Left renal cortex interstitium (tissue), 4 donors: Measurements from ENCODE around the gene FOXK2. TPM values are rescaled to one million over a fixed set of nuclear protein-coding genes. Genes with fewer than 3 reads are reported as not detected.

ENCODE experiments used
- DNase-seq, 4 donors: peaks; one replicate each; pipeline ENCODE4 v3.0.0-alpha.2; 2013; ENCODE audit warnings: low read depth in 4 of 4, low spot score in 2 of 4, missing footprints in 1 of 4
- polyA plus RNA-seq, 4 donors: library from polyadenylated mRNA; unstranded; fragments of 120-200 nt; gene quantifications; one replicate each; pipeline ENCODE4 v1.2.1, GENCODE V29; 2013; ENCODE audit not compliant: insufficient read length in 4 of 4

The FOXK2 gene
- polyA plus RNA-seq, 4 donors, result 34.7 to 48.6 (median 42.8) TPM

DNA sequence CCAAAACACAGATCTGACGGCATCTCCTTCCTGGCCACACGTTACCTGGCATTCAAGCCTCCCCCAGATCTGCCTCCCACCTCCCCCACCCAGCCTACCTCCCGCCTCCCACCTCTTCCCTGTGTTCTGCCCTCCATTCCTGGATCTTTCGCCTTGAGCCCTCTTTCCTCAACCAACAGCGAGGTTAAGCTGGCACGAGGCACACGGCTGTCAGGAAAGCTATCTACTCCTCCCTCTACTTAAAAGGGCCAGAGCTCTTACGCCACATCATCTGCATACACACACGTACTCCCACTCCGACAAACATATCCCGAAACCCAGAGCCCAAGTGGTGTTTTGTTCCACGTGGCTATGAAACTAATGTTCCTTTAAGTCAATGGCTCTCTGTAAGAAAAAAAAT, 110.7 kb downstream of the FOXK2 start:
- DNase-seq, result no peak

DNA sequence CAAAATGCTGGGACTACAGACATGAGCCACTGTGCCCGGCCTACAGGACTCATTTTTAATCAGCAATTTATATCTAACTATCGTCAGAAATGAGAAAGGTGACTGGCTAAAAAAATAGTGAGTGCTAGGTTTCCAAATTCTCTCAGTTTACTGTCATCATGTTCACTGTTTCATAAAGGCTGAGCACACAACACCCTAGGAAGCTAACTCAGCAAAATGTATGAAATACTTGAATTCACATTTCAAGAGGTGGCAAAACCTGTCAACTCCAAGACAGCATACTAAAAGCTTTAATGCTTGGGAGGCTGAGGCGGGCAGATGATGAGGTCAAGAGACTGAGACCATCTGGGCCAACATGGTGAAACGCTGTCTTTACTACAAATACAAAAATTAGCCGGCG, 112.0 kb downstream of the FOXK2 start:
- no peak for DNase-seq

DNA sequence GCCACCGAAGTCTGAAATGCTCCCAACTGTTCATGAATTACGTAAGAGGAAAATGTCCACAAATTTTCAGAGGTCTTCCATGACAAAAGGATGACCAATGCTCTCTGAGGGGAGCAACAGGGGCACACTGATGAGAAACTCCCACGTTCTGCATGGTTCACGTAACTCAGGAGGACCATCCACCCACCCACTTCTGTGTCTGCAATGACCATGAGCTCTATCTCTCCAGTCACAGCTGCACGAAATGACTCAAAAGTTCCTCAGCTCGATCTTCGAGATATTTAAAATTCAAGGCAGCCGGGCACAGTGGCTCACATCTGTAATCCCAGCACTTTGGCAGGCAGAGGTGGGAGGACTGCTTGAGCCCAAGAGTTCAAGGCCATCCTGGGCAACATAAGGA, 112.9 kb downstream of the FOXK2 start:
- no peak for DNase-seq

DNA sequence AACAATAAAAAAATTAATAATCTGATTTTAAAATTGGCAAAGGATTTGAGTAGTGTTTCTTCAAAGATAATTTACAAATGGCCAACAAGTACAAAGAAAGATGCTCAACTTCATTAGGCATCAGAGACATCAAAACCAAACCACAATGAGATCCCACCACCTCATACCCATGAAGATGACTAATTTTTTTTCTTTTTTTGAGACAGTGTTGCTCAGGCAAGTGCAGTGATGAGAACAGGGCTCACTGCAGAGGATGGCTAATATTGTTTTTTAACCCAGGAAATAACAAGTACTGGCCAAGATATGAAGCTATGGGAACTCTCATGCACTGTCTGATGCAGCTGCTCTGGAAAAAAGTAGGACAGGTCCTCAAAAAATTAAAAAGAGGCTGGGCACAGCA, 113.8 kb downstream of the FOXK2 start:
- DNase-seq, result no peak

DNA sequence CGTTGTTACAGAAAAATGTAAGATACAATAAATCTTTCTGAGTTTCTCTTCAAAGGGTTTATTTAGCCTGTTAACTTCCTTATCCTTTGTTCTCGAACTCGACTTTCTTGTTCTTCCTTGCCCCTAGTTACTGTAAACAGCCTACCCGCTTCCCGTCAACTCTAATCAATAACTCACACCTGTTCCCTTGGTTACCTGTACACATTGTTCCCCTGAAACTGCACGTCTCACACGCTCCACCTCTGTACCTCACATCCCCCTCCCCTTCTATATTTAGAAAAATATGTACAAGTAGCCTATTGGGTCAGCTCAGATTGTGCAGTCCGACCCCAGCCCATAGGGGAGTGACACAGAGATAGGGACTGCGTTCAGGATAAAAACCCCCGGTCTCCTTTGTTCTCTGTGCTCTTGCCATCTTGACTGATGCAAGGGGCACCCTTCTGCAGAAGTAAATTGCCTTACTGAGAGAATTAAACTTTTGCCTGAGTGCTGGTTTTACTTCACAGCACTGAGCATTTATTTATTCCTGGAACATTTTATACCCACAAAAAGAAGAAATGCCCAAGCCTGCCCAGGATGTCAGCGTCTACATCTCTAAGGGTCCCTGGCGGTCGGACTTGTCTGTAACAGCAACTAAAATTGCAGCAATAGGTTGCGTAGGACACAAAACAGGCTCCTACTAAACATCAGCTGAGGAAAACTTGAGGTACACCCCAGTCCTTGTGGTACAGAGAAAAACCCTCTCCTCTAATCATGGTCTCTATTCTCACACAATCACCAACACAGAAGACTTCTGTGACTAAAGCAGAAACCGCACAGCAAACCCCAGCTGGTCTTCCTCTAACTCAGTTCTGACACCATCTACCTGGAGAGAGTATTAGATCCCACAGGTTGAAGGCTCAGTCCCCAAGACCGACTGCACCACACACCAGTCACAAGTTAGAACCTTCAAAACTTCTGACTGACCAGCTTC, 117.4 kb downstream of the FOXK2 start:
- no peak for DNase-seq

DNA sequence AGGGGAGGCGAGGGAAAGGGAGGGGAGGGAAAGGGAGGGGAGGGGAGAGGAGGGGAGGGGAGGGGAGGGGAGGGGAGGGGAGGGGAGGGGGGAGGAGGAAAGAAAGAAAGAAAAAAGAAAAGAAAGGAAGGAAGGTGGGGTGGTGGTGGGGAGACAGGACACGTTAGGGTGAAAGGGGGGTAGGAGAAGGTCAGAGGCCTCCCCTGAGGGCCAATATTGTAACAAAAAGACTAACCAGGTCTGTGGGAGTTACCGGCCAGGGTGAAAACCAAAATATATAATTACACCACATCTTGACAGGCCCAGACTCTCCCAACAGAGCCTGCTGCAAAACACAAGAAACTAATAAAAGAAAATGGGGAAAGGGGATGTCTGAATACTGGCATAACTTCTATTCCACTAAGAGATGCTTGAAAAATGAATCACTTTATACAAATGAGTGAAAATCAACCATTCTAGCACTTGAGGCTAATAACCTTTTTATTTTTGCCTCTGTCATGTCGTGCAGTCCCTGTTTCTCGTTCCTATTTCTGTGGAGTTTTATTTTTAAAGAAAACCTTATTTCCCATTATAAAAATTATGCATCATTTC, 118.7 kb downstream of the FOXK2 start:
- no peak for DNase-seq

DNA sequence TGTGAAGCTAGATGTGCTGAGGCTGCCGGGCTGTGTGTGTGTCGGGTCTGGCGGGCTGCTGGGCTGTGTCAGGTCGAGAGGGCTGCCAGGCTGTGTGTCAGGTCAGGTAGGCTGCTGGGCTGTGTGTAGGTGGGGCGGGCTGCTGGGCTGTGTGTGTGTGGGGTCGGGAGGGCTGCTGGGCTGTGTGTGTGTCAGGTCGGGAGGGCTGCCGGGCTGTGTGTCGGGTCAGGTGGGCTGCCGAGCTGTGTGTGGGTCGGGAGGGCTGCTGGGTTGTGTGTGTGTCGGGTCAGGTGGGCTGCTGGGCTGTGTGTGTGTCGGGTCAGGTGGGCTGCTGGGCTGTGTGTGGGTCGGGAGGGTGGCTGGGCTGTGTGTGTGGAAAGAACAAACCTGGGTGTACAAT, 120.1 kb downstream of the FOXK2 start:
- no peak for DNase-seq

DNA sequence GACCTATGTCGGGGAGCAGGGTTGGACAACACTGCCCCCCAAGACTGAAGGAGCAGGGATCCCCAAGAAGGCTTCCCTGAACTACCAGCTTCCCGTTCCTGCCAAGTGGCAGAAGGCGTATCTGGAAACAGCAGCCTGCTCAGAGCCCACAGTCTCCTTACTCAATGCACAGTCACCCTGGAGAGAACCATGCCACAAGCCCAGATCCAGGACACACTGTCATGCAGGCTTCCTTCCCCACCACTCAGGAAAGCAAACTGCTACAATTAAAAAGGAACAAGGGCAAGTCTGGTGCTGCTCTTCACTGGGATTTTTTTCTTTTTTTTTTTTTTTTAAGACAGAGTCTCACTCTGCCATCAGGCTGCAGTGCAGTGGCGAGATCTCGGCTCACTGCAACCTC, 120.5 kb downstream of the FOXK2 start:
- DNase-seq, result no peak

DNA sequence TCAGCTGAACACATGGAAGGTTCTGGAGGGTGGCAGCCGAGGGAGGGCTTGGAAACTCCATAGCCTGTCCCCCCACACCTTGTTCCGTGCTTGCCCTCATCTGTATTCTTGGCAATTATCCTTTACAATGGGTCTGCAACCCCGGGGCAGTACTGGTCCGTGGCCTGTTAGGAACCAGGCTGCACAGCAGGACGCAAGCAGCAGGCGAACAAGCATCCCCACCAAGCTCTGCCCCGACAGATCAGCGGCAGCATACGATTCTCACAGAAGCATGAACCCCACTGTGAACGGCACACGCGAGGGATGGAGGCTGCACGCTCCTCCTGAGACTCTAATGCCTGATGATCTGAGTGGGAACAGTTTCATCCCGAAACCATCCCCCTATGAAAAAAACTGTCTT, 122.5 kb downstream of the FOXK2 start:
- DNase-seq, result no peak

DNA sequence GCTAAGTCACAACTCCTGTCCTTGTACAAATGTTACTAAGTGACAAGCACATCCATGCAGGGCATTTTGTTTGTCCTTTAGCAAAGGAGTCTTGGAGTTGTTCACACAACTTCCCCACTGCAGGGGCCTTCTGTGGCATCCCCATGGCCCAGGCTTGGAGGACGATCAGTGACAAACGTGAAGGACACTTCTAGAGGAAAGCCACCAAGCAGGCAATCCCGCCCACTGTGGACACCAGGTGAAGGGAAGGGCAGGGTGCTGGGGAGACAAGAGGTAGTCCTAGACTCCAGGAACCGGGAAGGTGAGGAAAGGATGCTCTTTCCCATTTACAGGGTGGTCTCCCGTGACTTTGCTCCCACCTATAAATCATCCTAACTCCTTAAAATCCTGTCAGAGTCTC, 124.6 kb downstream of the FOXK2 start:
- no peak for DNase-seq

DNA sequence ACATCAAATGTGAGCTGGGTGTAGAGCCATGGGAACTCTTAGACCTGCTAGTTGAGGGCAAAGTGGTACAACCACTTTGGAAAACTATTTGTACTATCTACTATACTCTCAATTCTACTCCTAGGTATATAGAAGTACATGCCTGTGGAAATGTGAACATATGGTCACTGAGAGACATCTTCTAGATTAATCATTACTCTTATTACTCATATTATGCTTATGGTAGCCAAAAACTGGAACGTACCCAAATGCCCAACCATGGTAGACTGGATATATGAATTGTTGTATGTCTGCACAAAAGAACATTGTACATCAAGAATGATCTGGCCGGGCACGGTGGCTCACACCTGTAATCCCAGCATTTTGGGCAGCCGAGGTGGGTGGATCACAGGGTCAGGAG, 126.0 kb downstream of the FOXK2 start:
- DNase-seq, result no peak

DNA sequence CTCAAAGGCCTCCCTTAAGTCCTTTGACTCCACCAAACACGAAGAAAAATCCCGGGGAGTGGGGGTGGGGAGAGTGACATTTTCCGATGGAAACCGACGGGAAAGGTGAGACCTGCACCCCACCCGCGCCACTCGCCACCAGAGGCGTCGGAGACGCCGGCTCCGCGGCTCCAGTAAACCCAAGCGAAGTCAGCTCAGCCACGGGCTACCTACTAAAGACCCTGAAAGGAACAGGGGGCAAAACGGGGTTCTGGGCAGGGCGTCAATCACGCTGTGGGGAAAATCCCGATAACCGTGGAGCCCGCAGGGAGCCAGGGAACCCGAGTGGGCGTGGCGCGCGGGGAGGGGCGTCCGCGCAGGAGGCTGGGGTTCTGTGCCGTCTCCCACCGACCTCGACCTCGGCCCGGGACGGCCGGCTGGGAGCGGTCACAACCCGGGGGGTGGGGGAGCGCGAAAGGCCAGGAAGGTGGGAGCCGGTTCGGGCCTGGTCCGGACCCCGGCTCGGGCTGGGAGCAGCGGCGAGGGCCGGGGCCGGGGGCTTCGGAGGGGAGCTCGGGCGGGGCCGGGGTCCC, 128.1 kb downstream of the FOXK2 start:
- DNase-seq, result no peak

DNA sequence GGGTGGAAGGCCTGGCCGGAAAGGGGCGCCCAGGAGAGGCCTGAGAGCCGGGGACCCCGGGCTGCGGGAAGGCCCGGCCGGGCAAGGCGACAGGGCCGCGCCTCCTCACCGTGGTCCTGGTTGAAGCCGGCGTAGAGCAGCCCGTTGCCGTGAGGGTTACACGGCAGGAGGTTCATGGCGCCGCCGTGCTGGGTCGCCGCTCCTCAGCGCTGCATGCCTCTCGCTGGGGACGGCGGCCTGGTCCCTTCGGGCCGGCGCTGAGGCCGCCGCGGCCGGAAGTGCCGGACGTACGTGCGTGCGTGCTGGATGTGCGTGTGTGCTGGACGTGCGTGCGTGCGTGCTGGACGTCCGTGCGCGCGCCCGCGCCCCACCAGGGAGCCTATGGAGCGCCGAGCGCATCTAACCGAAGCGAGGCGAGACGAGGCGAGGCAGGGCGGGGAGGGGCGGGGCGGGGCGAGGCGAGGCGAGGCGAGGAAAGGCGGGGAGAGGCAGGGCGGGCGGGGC, 128.7 kb downstream of the FOXK2 start, which contains the start of gene WDR45B:
WDR45B (minus strand) TSS at position 280 of the 504 bp plus-strand sequence; CDS start at position 176, 104 bp downstream.
- DNase-seq, result peak in 3 of 4 donors; percentile 87 to 91 (median 90)

DNA sequence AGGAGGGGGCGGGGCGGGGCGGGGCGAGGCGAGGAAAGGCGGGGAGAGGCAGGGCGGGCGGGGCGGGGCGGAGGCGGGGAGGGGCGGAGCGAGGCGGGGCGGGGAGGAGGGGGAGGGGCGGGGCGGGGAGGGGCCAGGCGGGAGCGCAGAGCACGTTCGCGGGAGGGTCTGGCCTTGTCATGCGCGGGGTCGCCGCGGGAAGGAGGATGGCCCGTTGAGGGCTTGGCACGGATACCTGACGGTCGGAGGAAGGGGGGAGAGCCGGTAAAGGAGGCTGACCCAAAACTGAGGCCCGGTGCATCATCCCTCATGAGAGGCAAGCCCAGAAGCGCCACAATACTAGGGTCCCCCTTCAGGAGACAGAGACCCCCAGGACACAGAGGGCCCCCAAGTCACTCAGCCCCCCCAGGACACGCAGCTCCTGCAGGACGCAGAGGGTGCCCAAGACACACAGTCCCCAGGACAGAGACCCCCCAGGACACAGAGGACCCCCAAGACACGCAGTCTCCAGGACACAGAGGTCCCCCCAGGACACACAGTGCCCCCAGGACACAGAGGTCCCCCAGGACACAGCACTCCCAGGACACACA, 129.3 kb downstream of the FOXK2 start:
- no peak for DNase-seq

DNA sequence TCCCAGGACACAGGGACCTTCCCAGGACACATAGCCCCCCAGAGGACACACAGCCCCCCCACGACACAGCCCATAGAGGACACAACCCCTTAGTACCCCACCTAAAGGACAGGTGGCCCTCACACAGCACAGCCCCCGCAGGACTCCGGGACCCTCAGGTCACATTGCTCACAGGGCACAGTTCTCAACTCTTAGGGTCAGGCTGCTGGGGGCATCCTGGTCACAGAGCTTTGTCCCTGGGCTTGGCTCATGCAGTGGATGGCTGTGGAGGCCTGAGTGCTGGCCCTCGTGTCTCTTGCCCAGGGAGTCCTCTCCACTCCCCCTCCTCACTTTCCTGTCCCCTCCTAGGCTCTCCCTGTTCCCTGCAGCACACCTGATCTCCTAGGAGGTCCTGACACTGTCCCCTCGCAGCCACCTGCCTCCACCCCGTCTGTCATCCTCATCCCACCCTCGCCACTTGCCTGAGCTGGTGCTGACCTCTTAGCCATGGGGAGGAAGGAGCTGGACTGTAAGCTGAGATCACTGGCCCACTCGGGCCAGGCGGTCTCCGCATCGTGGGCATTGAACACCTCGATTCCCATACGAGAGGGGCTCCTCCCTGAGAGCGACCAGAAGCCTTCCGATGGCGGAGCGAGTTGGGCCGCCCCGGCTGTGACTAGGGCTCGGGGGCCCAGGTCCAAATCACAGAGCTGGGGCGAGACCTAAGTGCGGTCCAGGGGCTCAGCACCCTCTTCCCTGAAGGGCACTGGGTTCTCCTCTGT, 130.1 kb downstream of the FOXK2 start:
- DNase-seq, result no peak

DNA sequence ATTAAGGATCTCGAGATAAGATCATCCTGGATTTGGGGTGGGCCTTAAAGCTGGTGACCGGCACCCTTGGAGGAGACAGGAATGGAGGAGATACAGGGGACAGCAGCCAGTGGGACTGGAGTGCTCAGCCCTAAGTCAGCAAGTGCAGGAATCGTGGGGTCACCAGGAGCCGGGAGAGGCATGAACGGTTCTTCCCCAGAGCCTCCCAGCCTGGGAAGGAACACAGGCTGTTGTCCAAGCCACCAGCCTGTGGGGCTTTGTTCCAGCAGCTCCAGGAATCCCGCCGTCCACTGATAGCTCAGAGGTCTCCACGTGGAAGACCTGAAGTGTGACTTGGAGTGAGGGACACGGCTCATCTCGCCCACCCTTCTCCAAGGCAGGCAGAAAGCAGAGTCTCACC, 131.2 kb downstream of the FOXK2 start:
- DNase-seq, result no peak

DNA sequence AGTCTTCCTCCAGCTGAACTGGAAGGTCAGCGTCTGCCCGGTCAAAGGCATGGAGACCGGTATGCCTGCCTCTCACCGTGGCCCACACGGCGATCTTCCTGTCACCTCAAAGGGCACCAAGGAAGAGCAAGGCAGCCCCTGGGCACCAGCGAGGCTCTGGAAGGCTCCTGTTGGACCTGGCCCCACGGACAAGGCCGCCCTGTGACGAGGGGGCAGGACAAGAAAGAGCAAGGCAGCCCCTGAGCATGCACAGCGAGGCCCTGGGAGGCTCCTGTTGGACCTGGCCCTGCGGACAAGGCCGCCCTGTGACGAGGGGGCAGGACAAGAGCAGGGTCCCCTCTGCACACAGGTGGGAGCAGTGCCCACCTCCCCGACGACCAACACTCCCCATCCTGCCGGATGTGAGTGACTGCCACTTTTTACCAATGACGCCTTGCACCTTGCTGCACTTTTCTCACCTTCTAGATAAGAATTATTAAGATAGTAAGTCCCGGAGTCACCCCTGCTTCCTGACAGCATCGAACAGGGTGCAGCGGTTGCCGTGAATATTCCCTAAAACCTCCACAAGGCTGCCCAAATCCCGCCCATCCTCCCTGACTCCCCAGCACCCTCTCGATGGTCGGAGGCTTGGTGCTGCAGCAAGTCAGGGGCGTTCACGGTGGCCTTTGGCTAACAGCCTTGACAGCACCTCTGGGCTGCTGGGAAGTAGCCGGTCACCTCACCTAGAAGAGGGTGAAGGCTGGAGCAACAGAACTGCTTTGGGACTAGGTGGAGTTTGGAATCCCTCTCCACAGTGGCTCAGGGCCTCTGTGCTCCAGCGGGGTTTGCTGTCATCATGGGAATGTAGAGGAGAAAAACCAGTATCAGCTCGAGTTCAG, 134.4 kb downstream of the FOXK2 start:
- no peak for DNase-seq
